Measurements from ENCODE around the gene SETDB2. TPM values are rescaled to one million over a fixed set of nuclear protein-coding genes. Genes with fewer than 3 reads are reported as not detected.

Gene SETDB2
- total and polyA plus RNA-seq, 2 donors (not counting 3 experiments of a cell fraction or from before 2014, with no cell fraction given): 1.5 to 5.6 TPM

DNA sequence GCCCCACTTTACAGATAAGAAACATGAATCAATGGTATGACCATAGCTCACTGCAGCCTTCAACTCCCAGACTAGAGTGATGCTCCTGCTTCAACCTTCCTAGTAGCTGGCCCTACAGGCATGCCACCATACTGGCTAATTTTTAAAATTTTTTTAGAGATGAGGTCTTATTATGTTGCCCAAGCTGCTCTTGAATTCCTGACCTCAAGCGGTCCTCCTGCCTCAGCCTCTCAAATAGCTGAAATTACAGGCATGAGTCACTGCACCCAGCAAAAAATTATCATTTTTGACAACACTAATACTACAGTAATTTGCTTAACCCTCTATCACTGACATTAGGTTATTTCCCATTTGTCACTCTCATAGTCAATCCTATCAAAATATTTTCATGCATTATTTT, 15.0 kb upstream of the SETDB2 start:
- ChIA-PET CTCF (interaction anchor here (0.7 to 1.3 kb wide), 2 partner anchors 10 to 15 kb away, joined by 3 read pairs; partner anchors contain the start of genes CAB39L and SETDB2), POLR2A (no interaction called here)
- no peaks in the 10 kb centered on the region for H3K9me3 ChIP-seq (replicated peaks; ENCODE audit: control insufficient read depth, insufficient read depth, low read length)
- no peak overlapping the region for H3K4me2 ChIP-seq (ENCODE audit: insufficient read depth, low read length)
- H3K4me3 ChIP-seq (replicated peaks in 1 of 3; ENCODE audit: insufficient read depth in 1 of 3, low read depth in 1 of 3, low read length in 3 of 3): no peak overlapping the region
- no TSS peak for BruUV-seq (replicated peaks)
- H3K79me2 ChIP-seq (ENCODE audit: control insufficient read depth, insufficient read depth, low read length): no peaks in the 10 kb centered on the region
- no peak for FAIRE-seq
- DNase-seq (ENCODE audit: low read depth, low spot score): no peak
- no peaks in the 10 kb centered on the region for H4K20me1 ChIP-seq (replicated peaks; ENCODE audit: control insufficient read depth, extremely low read depth, insufficient read depth, low read length)
- intact Hi-C loops (cut with micrococcal nuclease) (no loop called here), dilution Hi-C loops (cut with MboI; ENCODE audit: extremely low pct_ligation_motif_present, low sequenced_read_pairs) (no loop called here)
- H3K36me3 ChIP-seq (ENCODE audit: control insufficient read depth in 2 of 2, extremely low read depth in 1 of 2, insufficient read depth in 2 of 2, low read length in 2 of 2): no peaks in the 10 kb centered on the region
- no peaks in the 10 kb centered on the region for H3K4me1 ChIP-seq (ENCODE audit: control insufficient read depth, extremely low read depth, insufficient read depth, low read length)
- no peak overlapping the region for H2AFZ ChIP-seq (ENCODE audit: low read depth, low read length)
- no peaks in the 10 kb centered on the region for H3K27me3 ChIP-seq (ENCODE audit: control insufficient read depth in 2 of 2, insufficient read depth in 2 of 2, low read length in 2 of 2)
- H3K9ac ChIP-seq (replicated peaks; ENCODE audit: extremely low read depth, insufficient read depth, low read length): no peak overlapping the region
- H3K9me1 ChIP-seq (replicated peaks; ENCODE audit: control insufficient read depth, extremely low read depth, insufficient read depth, low read length): no peaks in the 10 kb centered on the region
- TF ChIP-seq, protein P1, sequence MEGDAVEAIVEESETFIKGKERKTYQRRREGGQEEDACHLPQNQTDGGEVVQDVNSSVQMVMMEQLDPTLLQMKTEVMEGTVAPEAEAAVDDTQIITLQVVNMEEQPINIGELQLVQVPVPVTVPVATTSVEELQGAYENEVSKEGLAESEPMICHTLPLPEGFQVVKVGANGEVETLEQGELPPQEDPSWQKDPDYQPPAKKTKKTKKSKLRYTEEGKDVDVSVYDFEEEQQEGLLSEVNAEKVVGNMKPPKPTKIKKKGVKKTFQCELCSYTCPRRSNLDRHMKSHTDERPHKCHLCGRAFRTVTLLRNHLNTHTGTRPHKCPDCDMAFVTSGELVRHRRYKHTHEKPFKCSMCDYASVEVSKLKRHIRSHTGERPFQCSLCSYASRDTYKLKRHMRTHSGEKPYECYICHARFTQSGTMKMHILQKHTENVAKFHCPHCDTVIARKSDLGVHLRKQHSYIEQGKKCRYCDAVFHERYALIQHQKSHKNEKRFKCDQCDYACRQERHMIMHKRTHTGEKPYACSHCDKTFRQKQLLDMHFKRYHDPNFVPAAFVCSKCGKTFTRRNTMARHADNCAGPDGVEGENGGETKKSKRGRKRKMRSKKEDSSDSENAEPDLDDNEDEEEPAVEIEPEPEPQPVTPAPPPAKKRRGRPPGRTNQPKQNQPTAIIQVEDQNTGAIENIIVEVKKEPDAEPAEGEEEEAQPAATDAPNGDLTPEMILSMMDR (IDR thresholded peaks at IDR 0.05; ENCODE audit: extremely low read depth in 1 of 2, insufficient read depth in 1 of 2, low read depth in 1 of 2, low read length in 2 of 2): no peak
- no peak for TF ChIP-seq FOS (IDR thresholded peaks at IDR 0.05; ENCODE audit: borderline replicate concordance, insufficient read depth, low read length)
- no peak for TF ChIP-seq EZH2 (IDR thresholded peaks at IDR 0.05; ENCODE audit: borderline replicate concordance, low read depth, low read length, severe bottlenecking)
- TF ChIP-seq JUN (IDR thresholded peaks at IDR 0.05; ENCODE audit: borderline replicate concordance, insufficient read depth, insufficient read length, low read depth): no peak
- no peak for TF ChIP-seq GATA2 (IDR thresholded peaks at IDR 0.05; ENCODE audit: insufficient read depth, insufficient read length, low read depth, low read length)
- TF ChIP-seq MYC (IDR thresholded peaks at IDR 0.05; ENCODE audit: low read depth, low read length): no peak
- TF ChIP-seq POLR2A (IDR thresholded peaks at IDR 0.05; ENCODE audit: low read depth, low read length): no peak
- TF ChIP-seq POLR2AphosphoS5 (IDR thresholded peaks at IDR 0.05; ENCODE audit: insufficient read depth, low read depth, low read length): no peak
- TF ChIP-seq, protein P2, sequence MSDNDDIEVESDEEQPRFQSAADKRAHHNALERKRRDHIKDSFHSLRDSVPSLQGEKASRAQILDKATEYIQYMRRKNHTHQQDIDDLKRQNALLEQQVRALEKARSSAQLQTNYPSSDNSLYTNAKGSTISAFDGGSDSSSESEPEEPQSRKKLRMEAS (IDR thresholded peaks at IDR 0.05; ENCODE audit: insufficient read depth, insufficient read length): no peak
- no peak overlapping the region for H3K27ac ChIP-seq (ENCODE audit: insufficient read depth, low read depth, low read length)
